Kidney (tissue), 14 donors: ENCODE results near the gene COL8A2. TPM values are rescaled to one million over a fixed set of nuclear protein-coding genes. Genes with fewer than 3 reads are reported as not detected.

Experiments
- DNase-seq, 5 donors: peaks; one replicate each; pipeline ENCODE4 v3.0.0-alpha.2; 2013 to 2020
- FAIRE-seq: peaks from 2 replicates; lab custom pipeline; 2012; peaks lifted over from hg19 to GRCh38; lab: Jason Lieb, UNC
- H3K27ac ChIP-seq, 2 donors: one replicate each; pipeline ENCODE4 v1.7.0; 2013; ENCODE audit warnings: low read depth in 2 of 2, low read length in 2 of 2, inconsistent platforms in 1 of 2
- H3K27me3 ChIP-seq: one replicate; pipeline ENCODE4 v1.7.1; 2013; ENCODE audit warnings: low read length, inconsistent platforms; ENCODE audit not compliant: control insufficient read depth, insufficient read depth
- H3K36me3 ChIP-seq, 3 donors: one replicate each; pipeline versions ENCODE4 v1.7.0 to v1.7.1; 2013; ENCODE audit warnings: low read length in 3 of 3, control low read depth in 1 of 3, inconsistent platforms in 1 of 3; ENCODE audit not compliant: insufficient read depth in 3 of 3, control insufficient read depth in 2 of 3
- H3K4me1 ChIP-seq, 3 donors: one replicate each; pipeline versions ENCODE4 v1.7.0 to v1.7.1; 2013; ENCODE audit warnings: low read length in 3 of 3, inconsistent platforms in 1 of 3, low read depth in 1 of 3; ENCODE audit not compliant: control insufficient read depth in 2 of 3, insufficient read depth in 2 of 3
- H3K4me3 ChIP-seq, 3 donors: one replicate each; pipeline versions ENCODE4 v1.7.0 to v1.8.1; 2013; ENCODE audit warnings: low read length in 3 of 3, control low read depth in 1 of 3, inconsistent platforms in 1 of 3
- H3K9ac ChIP-seq, 3 donors: one replicate each; pipeline versions ENCODE4 v1.7.0 to v1.7.1; 2013; ENCODE audit warnings: low read length in 3 of 3, control low read depth in 1 of 3, inconsistent platforms in 1 of 3
- H3K9me3 ChIP-seq, 3 donors: one replicate each; pipeline versions ENCODE4 v1.7.0 to v1.7.1; 2013; ENCODE audit warnings: low read length in 3 of 3, control low read depth in 1 of 3, inconsistent platforms in 1 of 3; ENCODE audit not compliant: control insufficient read depth in 2 of 3, insufficient read depth in 1 of 3
- CTCF ChIP-seq: IDR thresholded peaks from 3 replicates; pipeline ENCODE4 v1.5.1; 2012; ENCODE audit warnings: mild to moderate bottlenecking, moderate library complexity, borderline replicate concordance; ENCODE audit not compliant: insufficient read depth; ENCODE audit errors: extremely low read depth
- intact Hi-C: fragments of 100-400 bp; cut with DNase I; formaldehyde crosslinking; loops from one replicate; pipeline ENCODE4 v1.11.1; 2022
- polyA plus RNA-seq: library from polyadenylated mRNA; stranded (reverse); fragments of 350-450 nt; fragmentation: Illumina TruSeq; extraction: RNeasy Lipid Tissue Mini Kit (QIAGEN cat#74804); gene quantifications from one replicate; pipeline ENCODE4 v1.2.3, GENCODE V29; 2014; ENCODE audit warnings: low read depth, low replicate concordance; ENCODE audit not compliant: insufficient read depth
- total RNA-seq: library from RNA; stranded (reverse); fragmentation: NEBNext Ultra II Directional; extraction: Animal tissue kit (Norgen Biotek cat#: 25700); gene quantifications from one replicate; pipeline ENCODE4 v1.2.1, GENCODE V29; 2021
- donor health status: control.
- donor health status: control.
- donor health status: control.
- donor health status: control.
- donor health status: control.
- donor health status: DM: yes; HTN: yes; CAD: no.
- donor health status: Normal renal cell carcinoma (clear cell type).

The COL8A2 gene
- total and polyA plus RNA-seq, 2 donors from 2014 or later: 0.90 to 6.4 TPM

- no peak for TF ChIP-seq CTCF
Measured at GRCh38 chr1:36086529-36087232, 38.3 kb downstream of the COL8A2 start.

GRCh38 chr1:36085686-36086526 lies 39.1 kb downstream of the COL8A2 start:
- no peak for TF ChIP-seq CTCF
- H3K4me3 ChIP-seq: no peak overlapping the region
- intact Hi-C loops: no loop called here
- peaks cover 0 to 9% (median 6%) of the 10 kb centered on the region in 3 donors for H3K4me1 ChIP-seq
- H3K36me3 ChIP-seq: peaks cover 0 to 2% (median 0%) of the 10 kb centered on the region in 3 donors
- no peak overlapping the region for H3K9ac ChIP-seq
- H3K27me3 ChIP-seq: no peaks in the 10 kb centered on the region
- H3K9me3 ChIP-seq: no peaks in the 10 kb centered on the region
- FAIRE-seq: no peak
- no peak overlapping the region for H3K27ac ChIP-seq
- no peak for DNase-seq

More at GRCh38 chr1:36086529-36087232, 38.3 kb downstream of the COL8A2 start:
- intact Hi-C loops: no loop called here
- Histone ChIP-seq H3K9ac (no peak overlapping the region), H3K27me3 (no peaks in the 10 kb centered on the region), H3K27ac (no peak overlapping the region), H3K4me1 (peaks cover 0 to 9% (median 6%) of the 10 kb centered on the region in 3 donors), H3K36me3 (peaks cover 0 to 2% (median 2%) of the 10 kb centered on the region in 3 donors), H3K4me3 (no peak overlapping the region), H3K9me3 (no peaks in the 10 kb centered on the region)
- FAIRE-seq (no peak), DNase-seq (no peak)

- Histone ChIP-seq H3K27ac (no peak overlapping the region), H3K4me1 (peaks cover 0 to 9% (median 6%) of the 10 kb centered on the region in 3 donors), H3K9me3 (no peaks in the 10 kb centered on the region), H3K4me3 (peak overlapping the region in 2 of 3 donors; percentile 53 to 64), H3K27me3 (no peaks in the 10 kb centered on the region), H3K9ac (peak overlapping the region in 1 of 3 donors; percentile 73), H3K36me3 (peaks cover 0 to 2% (median 0%) of the 10 kb centered on the region in 3 donors)
- TF ChIP-seq CTCF: no peak
- intact Hi-C loops: no loop called here
- no peak for DNase-seq
- FAIRE-seq: no peak
Measured at GRCh38 chr1:36085126-36085525, 39.9 kb downstream of the COL8A2 start.
